Mammary epithelial cell (primary cell): ENCODE results near the gene CTTNBP2NL.

Experiments
- CTCF ChIP-seq, 2 donors: IDR thresholded peaks in 1 of 2; conservative IDR thresholded peaks in 1 of 2; 2 replicates each; pipeline ENCODE4 v1.5.1; 2011 to 2012; ENCODE audit warnings: inconsistent platforms in 2 of 2, low read length in 2 of 2, mild to moderate bottlenecking in 2 of 2, control low read depth in 1 of 2, low read depth in 1 of 2; ENCODE audit not compliant: insufficient read depth in 1 of 2; ENCODE audit errors: extremely low read depth in 1 of 2
- EZH2 ChIP-seq: IDR thresholded peaks from 2 replicates; pipeline ENCODE4 v1.6.1; 2012; ENCODE audit warnings: low read length, inconsistent platforms, borderline replicate concordance

- TF ChIP-seq EZH2 (no peak), CTCF (conservative IDR thresholded peaks at IDR 0.05 in 1 of 2, IDR thresholded peaks at IDR 0.05 in 1 of 2; ENCODE audit: extremely low read depth in 1 of 2, insufficient read depth in 1 of 2, low read depth in 1 of 2, low read length in 2 of 2) (no peak)
Measured at GRCh38 chr1:112507336-112507735, 111.3 kb downstream of the CTTNBP2NL start.
